ENCODE data around the gene C19orf85.
A peak's percentile ranks its signal among the peaks of the same experiment; 100 is the strongest.
"Not testable (repeated sequence)": the region's sequence is repeated elsewhere in the genome, so short reads cannot be mapped to it uniquely, and the experiment has no call there.

Gene C19orf85

DNA sequence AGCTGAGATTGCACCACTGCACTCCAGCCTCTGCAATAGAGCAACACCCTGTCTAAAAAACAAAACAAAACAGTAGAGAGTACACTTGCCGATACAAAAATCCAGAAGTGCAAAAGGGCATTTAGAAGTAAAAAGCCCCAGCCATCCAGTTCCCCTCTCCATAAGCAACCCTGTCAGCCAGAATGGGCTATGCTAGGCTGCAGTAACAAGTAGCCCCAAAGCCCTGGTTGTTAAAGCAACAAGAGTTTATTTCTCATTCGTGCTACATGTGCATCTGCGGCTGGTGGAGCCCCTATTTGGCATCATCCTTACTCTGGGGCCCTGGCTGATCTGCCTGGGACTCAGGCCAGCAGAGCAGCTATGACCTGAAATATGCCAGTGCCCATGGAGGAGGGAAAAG lies 40.0 kb downstream of the C19orf85 start:
- no peak overlapping the region for H3K4me3 ChIP-seq (ENCODE audit: low read length)
- no peak for DNase-seq (ENCODE audit: low read depth, low spot score)

- DNase-seq (ENCODE audit: low read depth, low spot score): no peak
- H3K4me3 ChIP-seq (ENCODE audit: low read length): no peak overlapping the region
Observed at GRCh38 chr19:55423225-55424005, 41.1 kb downstream of the C19orf85 start.

DNA sequence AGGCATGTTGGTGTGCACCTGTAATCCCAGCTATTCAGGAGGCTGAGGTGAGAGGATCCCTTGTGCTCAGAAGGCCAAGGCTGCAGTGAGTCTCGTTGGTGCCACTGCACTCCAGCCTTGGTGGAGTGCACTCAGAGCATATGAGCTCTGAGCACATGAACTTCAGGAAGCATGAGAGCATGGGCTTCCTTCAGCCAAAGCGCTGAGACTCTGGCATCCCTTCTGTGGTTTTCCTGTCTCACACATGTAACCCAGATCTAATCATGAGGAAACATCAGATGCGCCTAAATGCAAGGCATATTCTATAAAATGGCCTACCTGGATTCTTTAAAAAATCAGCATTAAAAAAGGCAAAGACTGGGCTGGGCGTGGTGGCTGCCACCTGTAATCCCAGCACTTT lies 43.3 kb downstream of the C19orf85 start:
- not testable (repeated sequence) for H3K4me3 ChIP-seq (ENCODE audit: low read length)
- DNase-seq (ENCODE audit: low read depth, low spot score): peak; percentile 88

- H3K4me3 ChIP-seq (ENCODE audit: low read length): no peak overlapping the region
- DNase-seq (ENCODE audit: low read depth, low spot score): no peak
Observed at GRCh38 chr19:55419624-55420236, 44.8 kb downstream of the C19orf85 start.

DNA sequence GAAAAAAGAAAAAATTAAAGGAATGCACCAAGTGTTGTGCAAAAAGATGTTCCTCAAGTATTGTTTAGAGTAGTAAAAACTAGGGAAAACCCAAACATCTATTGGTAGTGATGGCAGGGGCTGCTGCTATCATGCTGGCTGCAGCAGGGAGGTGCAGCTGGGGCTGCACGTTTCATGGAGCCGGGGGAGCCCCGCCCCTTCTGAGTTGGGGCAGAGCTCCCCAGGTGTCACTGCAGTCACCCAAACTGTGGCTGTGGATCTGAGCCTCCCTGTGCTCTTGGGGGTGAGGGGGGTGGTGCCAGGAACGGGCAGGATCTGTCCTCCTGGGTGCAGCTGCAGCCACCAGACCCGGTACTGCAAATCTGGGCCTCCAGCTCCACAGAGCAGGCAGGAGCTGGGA lies 45.4 kb downstream of the C19orf85 start:
- H3K4me3 ChIP-seq (ENCODE audit: low read length): no peak overlapping the region
- DNase-seq (ENCODE audit: low read depth, low spot score): peak; percentile 38

GRCh38 chr19:55418185-55418584 lies 46.4 kb downstream of the C19orf85 start:
- DNase-seq (ENCODE audit: low read depth, low spot score): peak; percentile 65
- H3K4me3 ChIP-seq (ENCODE audit: low read length): no peak overlapping the region

Measured in Jurkat, Clone E6-1 (cell line).